Measurements from ENCODE around the gene FAXDC2.

Gene FAXDC2

DNA sequence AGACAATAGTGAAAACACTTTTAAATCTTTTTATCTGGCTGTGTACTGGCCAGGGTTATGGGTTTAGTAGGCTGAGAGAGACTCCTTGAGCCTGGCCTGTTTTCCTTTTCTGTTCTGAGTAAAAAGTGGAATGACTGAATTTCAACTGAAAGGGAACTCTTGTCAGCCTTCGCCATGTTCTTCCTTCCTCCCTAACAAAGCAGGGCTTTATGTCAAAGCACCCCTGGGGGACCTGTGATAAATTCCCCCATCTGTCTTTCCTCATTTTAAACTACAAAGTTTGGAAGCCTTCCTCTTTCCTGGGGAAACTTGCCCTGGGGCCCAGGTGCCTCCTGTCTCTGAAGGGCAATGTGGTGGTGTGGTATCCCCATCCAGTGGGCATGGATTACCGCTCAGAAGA, 65.5 kb downstream of the FAXDC2 start:
- Histone ChIP-seq H3K4me1 (peaks cover 0 to 88% (median 58%) of the 10 kb centered on the region in 4 donors), H3K36me3 (no peaks in the 10 kb centered on the region), H3K27ac (no peak overlapping the region), H3K4me3 (no peak overlapping the region), H3K9me3 (no peaks in the 10 kb centered on the region), H3K27me3 (no peaks in the 10 kb centered on the region)
- no peak for DNase-seq
- TF ChIP-seq, protein P1, sequence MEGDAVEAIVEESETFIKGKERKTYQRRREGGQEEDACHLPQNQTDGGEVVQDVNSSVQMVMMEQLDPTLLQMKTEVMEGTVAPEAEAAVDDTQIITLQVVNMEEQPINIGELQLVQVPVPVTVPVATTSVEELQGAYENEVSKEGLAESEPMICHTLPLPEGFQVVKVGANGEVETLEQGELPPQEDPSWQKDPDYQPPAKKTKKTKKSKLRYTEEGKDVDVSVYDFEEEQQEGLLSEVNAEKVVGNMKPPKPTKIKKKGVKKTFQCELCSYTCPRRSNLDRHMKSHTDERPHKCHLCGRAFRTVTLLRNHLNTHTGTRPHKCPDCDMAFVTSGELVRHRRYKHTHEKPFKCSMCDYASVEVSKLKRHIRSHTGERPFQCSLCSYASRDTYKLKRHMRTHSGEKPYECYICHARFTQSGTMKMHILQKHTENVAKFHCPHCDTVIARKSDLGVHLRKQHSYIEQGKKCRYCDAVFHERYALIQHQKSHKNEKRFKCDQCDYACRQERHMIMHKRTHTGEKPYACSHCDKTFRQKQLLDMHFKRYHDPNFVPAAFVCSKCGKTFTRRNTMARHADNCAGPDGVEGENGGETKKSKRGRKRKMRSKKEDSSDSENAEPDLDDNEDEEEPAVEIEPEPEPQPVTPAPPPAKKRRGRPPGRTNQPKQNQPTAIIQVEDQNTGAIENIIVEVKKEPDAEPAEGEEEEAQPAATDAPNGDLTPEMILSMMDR (IDR thresholded peaks at IDR 0.05): no peak
- intact Hi-C loops (cut with DNase I; ENCODE audit: low total_unique reads): no loop called here

DNA sequence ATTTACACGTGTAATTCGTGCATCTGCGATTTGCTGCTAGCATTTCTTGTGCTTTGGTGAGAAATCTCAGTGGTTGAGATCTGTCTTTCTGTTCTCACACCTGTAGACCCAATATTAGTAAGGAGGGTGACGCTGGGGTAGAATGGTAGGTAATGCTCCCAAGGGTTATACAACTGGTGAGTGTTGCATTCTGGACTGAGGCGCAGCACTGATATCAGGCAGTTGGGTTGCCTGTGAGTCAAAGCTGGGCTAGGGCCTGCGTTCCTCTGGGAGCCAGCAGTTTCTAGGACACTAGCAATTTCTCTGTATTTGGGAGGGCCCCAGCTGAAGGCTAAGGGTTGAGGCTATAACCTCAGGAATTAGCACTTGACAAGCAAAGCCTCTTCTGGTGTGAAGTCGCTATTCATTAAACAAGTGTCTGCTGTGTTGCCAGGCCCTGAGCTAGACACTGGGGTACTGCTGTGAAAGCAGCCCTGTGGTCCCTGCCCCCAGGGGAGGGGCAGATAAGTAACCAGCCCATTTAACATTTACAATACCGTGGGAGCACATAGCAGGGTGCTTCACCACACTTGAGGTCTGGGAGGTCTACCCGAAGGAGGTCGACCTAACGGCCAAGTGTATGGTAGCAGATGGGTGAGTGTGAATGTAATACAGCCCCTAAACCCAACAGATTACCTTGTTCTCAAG, 66.5 kb downstream of the FAXDC2 start:
- intact Hi-C loops (cut with DNase I; ENCODE audit: low total_unique reads): no loop called here
- Histone ChIP-seq H3K4me3 (no peak overlapping the region), H3K27me3 (no peaks in the 10 kb centered on the region), H3K27ac (no peak overlapping the region), H3K9me3 (no peaks in the 10 kb centered on the region), H3K36me3 (no peaks in the 10 kb centered on the region), H3K4me1 (peaks cover 0 to 97% (median 64%) of the 10 kb centered on the region in 4 donors)
- peak in 1 of 2 donors; percentile 36 for DNase-seq
- TF ChIP-seq, protein P1 (IDR thresholded peaks at IDR 0.05): no peak

DNA sequence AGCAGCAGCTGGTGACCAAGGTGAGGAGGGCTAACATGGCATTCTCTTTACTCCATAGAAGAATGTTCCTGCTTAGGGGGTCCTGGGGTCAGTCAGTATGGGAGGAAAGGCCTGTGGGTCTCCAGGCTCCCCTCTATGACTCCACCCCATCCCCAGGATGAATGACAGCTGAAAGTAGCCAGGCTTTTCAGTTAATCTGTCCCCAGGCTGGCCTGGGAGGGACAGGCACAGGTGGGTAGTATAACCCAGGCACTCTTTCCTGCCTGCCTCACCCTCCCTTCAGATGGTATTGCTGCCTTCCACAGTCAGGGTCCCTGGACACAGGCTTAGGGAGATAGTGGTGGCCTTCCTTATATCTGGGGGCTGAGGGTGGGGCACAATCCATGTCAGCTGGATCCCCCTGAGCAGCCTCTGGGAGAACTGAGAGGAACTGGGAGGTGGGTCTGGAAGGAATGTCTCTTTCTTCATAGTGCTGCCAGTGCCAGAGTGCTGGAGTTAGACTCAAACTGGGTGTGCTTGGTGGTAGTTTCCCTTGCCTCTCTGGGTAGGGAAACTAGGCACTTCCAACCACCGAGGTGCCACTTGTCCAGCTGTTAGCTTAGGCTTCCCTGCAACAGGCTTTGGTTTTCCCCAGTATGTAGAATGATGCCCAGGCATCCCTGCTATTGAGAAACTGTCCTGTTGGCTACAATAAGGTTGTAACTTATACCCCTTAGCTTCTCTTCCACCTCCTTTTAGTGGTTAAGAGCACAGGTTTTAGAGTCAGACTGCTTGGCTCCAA, 67.4 kb downstream of the FAXDC2 start:
- intact Hi-C loops (cut with DNase I; ENCODE audit: low total_unique reads): no loop called here
- Histone ChIP-seq H3K36me3 (no peaks in the 10 kb centered on the region), H3K27me3 (no peaks in the 10 kb centered on the region), H3K4me3 (no peak overlapping the region), H3K4me1 (peaks cover 0 to 96% (median 62%) of the 10 kb centered on the region in 4 donors), H3K27ac (peak overlapping the region; percentile 18 to 21), H3K9me3 (no peaks in the 10 kb centered on the region)
- TF ChIP-seq, protein P1 (IDR thresholded peaks at IDR 0.05): no peak
- DNase-seq: no peak

DNA sequence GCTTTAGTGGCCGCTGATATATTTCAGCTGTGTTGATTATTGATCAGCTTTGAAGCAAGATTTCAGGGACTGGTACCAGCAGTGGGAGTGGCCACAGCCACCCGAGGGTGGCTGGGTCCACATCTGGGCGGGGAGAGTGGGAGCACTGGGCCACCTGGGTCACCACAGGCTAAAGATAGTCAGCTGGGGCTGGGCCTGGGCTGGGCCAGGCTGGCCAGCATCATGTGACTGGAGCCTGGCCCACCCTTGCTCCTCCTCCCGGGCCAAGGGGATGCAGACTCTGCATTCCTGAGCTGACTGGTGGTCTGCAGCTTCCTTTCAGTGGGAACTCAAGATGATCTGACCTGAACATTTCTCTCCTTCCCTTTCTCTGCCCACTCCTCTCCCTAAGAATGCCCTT, 68.1 kb downstream of the FAXDC2 start:
- TF ChIP-seq, protein P1 (IDR thresholded peaks at IDR 0.05): no peak
- no peak overlapping the region for H3K4me3 ChIP-seq
- no peaks in the 10 kb centered on the region for H3K9me3 ChIP-seq
- H3K27me3 ChIP-seq: no peaks in the 10 kb centered on the region
- H3K27ac ChIP-seq: peak overlapping the region; percentile 18 to 21
- peaks cover 0 to 91% (median 56%) of the 10 kb centered on the region in 4 donors for H3K4me1 ChIP-seq
- no peak for DNase-seq
- intact Hi-C loops (cut with DNase I; ENCODE audit: low total_unique reads): no loop called here
- H3K36me3 ChIP-seq: no peaks in the 10 kb centered on the region

DNA sequence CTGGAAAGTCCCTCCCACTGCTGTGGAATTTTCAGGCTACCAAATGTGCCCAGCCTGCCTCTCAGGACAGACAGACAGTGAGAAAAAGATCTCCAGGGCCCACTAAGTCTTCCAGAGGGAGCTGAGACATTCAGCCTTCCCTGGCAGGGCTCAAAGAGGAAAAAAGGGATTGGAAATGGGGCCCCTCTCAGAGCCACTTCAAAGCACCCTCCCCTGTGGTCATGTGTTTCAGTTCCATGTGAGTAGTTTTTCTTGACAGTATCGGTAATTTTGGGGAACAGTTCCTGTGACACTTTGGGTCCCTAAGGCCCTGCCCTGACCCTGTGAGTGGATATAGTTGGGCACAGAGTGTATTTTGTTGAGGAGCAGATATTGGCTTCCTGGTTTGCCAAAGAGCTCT, 70.3 kb downstream of the FAXDC2 start:
- peaks cover 0 to 85% (median 56%) of the 10 kb centered on the region in 4 donors for H3K4me1 ChIP-seq
- no peak overlapping the region for H3K27ac ChIP-seq
- no peaks in the 10 kb centered on the region for H3K9me3 ChIP-seq
- TF ChIP-seq, protein P1 (IDR thresholded peaks at IDR 0.05): no peak
- no peak overlapping the region for H3K4me3 ChIP-seq
- intact Hi-C loops (cut with DNase I; ENCODE audit: low total_unique reads): no loop called here
- H3K27me3 ChIP-seq: no peaks in the 10 kb centered on the region
- DNase-seq: no peak
- no peaks in the 10 kb centered on the region for H3K36me3 ChIP-seq
